Left ventricle myocardium inferior (tissue), 1 donor: Measurements from ENCODE around the gene TPP1. TPM values are rescaled to one million over a fixed set of nuclear protein-coding genes. Genes with fewer than 3 reads are reported as not detected.
A peak's percentile ranks its signal among the peaks of the same experiment; 100 is the strongest.

Experiments used
- DNase-seq: peaks from one replicate; pipeline ENCODE4 v3.0.0-alpha.2; 2020
- H3K27ac ChIP-seq: fragments of 200-600 bp; replicated peaks from 2 replicates; pipeline ENCODE4 v1.8.0; 2021
- H3K27me3 ChIP-seq: fragments of 200-600 bp; 2 replicates; pipeline ENCODE4 v1.8.0; 2021; ENCODE audit warnings: low read depth
- H3K36me3 ChIP-seq: fragments of 200-600 bp; 2 replicates; pipeline ENCODE4 v1.8.0; 2021
- H3K4me1 ChIP-seq: fragments of 200-600 bp; 2 replicates; pipeline ENCODE4 v1.8.0; 2021
- H3K4me3 ChIP-seq: fragments of 200-600 bp; 2 replicates; pipeline ENCODE4 v1.8.0; 2021; ENCODE audit warnings: mild to moderate bottlenecking, moderate library complexity
- H3K9me3 ChIP-seq: fragments of 200-600 bp; replicated peaks from 2 replicates; pipeline ENCODE4 v1.8.0; 2021
- intact Hi-C: fragments of 100-400 bp; cut with micrococcal nuclease; formaldehyde crosslinking; loops from one replicate; pipeline ENCODE4 v1.11.0; 2022
- total RNA-seq: library from RNA; stranded (reverse); fragmentation: NEBNext Ultra II Directional; extraction: Animal tissue kit (Norgen Biotek cat#: 25700); gene quantifications from one replicate; pipeline ENCODE4 v1.2.1, GENCODE V29; 2021
- TF ChIP-seq, protein P1 (sequence below): fragments of 200-600 bp; IDR thresholded peaks from 2 replicates; pipeline ENCODE4 v1.8.0; 2021; ENCODE audit warnings: antibody characterized with exemption, mild to moderate bottlenecking, borderline replicate concordance
- donor health status: DM: no; HTN: yes; CAD: no; lungs with severe emphysema.

TPP1 gene
- total RNA-seq, 1 donor from 2014 or later, result 84.2 TPM

DNA sequence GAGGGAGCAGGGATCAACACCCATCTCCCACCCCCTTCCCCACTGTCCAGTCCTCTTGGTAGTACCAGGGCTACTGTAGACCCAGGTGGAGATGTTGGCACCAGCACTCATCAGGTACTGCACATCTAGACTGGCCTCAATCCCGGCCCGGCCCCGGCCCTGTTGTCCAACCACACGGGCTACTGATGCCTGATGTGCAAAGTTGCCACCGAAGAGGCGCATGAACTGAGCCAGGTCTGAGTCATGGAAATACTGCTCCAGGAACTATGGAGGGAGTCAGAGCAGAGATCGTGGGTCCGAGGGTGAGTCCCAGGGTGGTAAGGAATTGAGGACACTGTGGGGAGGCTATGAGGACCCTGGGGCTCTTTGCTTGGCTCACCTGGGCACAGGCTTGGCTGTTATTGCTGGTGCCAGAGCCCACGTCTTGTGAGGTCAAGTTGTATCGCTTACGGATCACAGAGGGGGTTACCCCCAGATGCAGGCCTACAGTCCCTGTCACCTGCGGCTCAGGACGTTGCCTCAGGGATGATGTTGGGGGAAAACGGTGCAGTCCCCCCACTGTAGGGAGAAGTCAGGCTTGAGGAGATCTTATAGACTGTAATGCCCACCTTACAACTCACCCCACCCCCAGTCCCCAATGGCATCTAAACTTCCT lies 2.5 kb downstream of the TPP1 start:
- H3K27me3 ChIP-seq, result no peaks in the 10 kb centered on the region
- intact Hi-C loops, result no loop called here
- TF ChIP-seq, protein P1, sequence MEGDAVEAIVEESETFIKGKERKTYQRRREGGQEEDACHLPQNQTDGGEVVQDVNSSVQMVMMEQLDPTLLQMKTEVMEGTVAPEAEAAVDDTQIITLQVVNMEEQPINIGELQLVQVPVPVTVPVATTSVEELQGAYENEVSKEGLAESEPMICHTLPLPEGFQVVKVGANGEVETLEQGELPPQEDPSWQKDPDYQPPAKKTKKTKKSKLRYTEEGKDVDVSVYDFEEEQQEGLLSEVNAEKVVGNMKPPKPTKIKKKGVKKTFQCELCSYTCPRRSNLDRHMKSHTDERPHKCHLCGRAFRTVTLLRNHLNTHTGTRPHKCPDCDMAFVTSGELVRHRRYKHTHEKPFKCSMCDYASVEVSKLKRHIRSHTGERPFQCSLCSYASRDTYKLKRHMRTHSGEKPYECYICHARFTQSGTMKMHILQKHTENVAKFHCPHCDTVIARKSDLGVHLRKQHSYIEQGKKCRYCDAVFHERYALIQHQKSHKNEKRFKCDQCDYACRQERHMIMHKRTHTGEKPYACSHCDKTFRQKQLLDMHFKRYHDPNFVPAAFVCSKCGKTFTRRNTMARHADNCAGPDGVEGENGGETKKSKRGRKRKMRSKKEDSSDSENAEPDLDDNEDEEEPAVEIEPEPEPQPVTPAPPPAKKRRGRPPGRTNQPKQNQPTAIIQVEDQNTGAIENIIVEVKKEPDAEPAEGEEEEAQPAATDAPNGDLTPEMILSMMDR, result no peak
- peaks cover 22% of the 10 kb centered on the region for H3K36me3 ChIP-seq
- H3K4me1 ChIP-seq, result peaks cover 42% of the 10 kb centered on the region
- no peak overlapping the region for H3K4me3 ChIP-seq
- H3K27ac ChIP-seq, result no peak overlapping the region
- DNase-seq, result no peak
- no peaks in the 10 kb centered on the region for H3K9me3 ChIP-seq

DNA sequence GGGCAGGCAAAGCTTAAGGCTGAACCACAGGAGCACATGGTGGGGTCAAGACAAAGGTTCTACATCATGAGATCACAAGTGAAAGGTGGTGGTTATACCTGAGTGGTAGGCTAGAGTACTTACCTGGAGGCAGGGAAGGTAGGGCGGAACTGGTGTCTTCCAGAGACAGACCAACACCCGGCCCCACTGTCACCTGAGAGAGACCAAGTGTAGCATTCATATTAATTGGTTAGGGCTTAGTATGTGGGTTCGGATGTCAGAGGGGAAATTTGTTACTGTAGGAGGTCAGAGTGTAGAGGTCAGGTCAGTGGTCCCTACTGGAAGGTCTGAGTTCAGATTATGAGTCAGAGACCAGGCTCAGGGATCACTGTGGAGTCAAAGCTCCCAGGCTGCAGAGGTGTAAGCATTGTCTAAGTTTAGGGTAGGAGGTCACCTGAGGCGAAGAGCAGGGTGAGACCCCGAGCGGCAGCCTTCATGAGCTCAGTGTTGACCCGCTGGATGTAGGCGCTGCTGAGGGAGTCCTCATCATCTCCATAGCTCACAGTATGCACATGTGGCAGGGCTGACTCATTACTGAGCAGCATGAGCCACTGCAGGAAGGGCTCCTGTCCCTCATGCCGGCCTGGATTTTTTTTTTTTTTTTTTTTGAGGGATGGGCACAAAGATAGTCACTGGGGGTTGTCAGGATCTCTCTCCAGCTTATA lies 3.2 kb downstream of the TPP1 start:
- TF ChIP-seq, protein P1, result no peak
- intact Hi-C loops, result no loop called here
- DNase-seq, result no peak
- Histone ChIP-seq H3K4me1 (peaks cover 49% of the 10 kb centered on the region), H3K27ac (no peak overlapping the region), H3K36me3 (peaks cover 25% of the 10 kb centered on the region), H3K27me3 (no peaks in the 10 kb centered on the region), H3K9me3 (no peaks in the 10 kb centered on the region), H3K4me3 (no peak overlapping the region)

GRCh38 chr11:6615046-6615445 lies 4.2 kb downstream of the TPP1 start:
- H3K4me1 ChIP-seq, result peaks cover 58% of the 10 kb centered on the region
- no peak overlapping the region for H3K4me3 ChIP-seq
- H3K27me3 ChIP-seq, result no peaks in the 10 kb centered on the region
- TF ChIP-seq, protein P1, result no peak
- peaks cover 35% of the 10 kb centered on the region for H3K36me3 ChIP-seq
- no peak overlapping the region for H3K27ac ChIP-seq
- H3K9me3 ChIP-seq, result no peaks in the 10 kb centered on the region
- DNase-seq, result no peak
- intact Hi-C loops, result no loop called here

DNA sequence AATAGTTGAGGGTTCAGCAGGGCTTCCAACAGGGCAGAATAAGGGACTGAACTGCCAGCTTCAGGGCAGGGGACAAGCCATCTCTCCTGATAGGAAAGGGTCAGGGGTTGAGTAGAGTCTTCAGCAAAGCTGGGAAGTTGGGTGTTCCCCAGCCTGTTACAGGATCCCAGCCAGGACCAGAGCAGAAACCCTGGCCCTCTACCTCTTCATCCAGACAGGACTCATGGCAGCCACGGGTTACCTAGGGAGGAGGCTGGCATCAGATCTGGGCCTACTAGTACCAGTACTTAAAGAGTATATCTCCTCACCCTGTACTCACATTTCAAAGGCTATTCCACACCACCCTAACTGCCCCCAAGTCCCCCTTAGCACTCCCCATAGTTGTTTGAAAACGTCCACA lies 4.8 kb downstream of the TPP1 start:
- Histone ChIP-seq H3K36me3 (peaks cover 41% of the 10 kb centered on the region), H3K4me1 (peaks cover 58% of the 10 kb centered on the region), H3K27me3 (no peaks in the 10 kb centered on the region), H3K4me3 (no peak overlapping the region), H3K9me3 (no peaks in the 10 kb centered on the region), H3K27ac (no peak overlapping the region)
- intact Hi-C loops, result no loop called here
- no peak for DNase-seq
- TF ChIP-seq, protein P1, result no peak

- Histone ChIP-seq H3K36me3 (peaks cover 50% of the 10 kb centered on the region), H3K27ac (peak overlapping the region; percentile 99), H3K9me3 (no peaks in the 10 kb centered on the region), H3K4me3 (no peak overlapping the region), H3K4me1 (peaks cover 60% of the 10 kb centered on the region), H3K27me3 (no peaks in the 10 kb centered on the region)
- DNase-seq, result no peak
- intact Hi-C loops, result no loop called here
- TF ChIP-seq, protein P1, result no peak
These were observed 5.7 kb downstream of the TPP1 start for GRCh38 chr11:6613496-6613895.
